DOHH2 (cell line): ENCODE measurements around the gene DNAH6.

Experiments
- H3F3A ChIP-seq: fragments of 200-600 bp; sonication (generic), shearing (Covaris generic); 2 replicates; pipeline ENCODE4 v1.6.0; 2016; ENCODE audit warnings: antibody characterized with exemption, mild to moderate bottlenecking; ENCODE audit not compliant: control insufficient read depth, insufficient read depth
- H3K27ac ChIP-seq: fragments of 200-600 bp; sonication (generic); 2 replicates; pipeline ENCODE4 v1.5.1; 2014; ENCODE audit warnings: low read depth, mild to moderate bottlenecking, low read length, moderate library complexity
- H3K27me3 ChIP-seq: fragments of 200-600 bp; sonication (generic); 2 replicates; pipeline ENCODE4 v1.6.1; 2014; ENCODE audit warnings: mild to moderate bottlenecking, low read length, mixed read lengths; ENCODE audit not compliant: control insufficient read depth
- H3K36me3 ChIP-seq: fragments of 200-600 bp; sonication (generic); 2 replicates; pipeline ENCODE4 v1.6.1; 2014; ENCODE audit warnings: mild to moderate bottlenecking, low read length, moderate library complexity, mixed read lengths; ENCODE audit not compliant: control insufficient read depth
- H3K4me1 ChIP-seq: fragments of 200-600 bp; sonication (generic); 2 replicates; pipeline ENCODE4 v1.6.1; 2014; ENCODE audit warnings: mild to moderate bottlenecking, low read length, mixed read lengths; ENCODE audit not compliant: control insufficient read depth
- H3K4me2 ChIP-seq: fragments of 200-600 bp; sonication (generic); 2 replicates; pipeline ENCODE4 v1.6.0; 2014; ENCODE audit warnings: mild to moderate bottlenecking, low read length, moderate library complexity
- H3K4me3 ChIP-seq: fragments of 200-600 bp; sonication (generic); 2 replicates; pipeline ENCODE4 v1.5.1; 2014; ENCODE audit warnings: mild to moderate bottlenecking, low read length, mixed read lengths
- H3K79me2 ChIP-seq: fragments of 200-600 bp; sonication (generic); 2 replicates; pipeline ENCODE4 v1.6.1; 2014; ENCODE audit warnings: mild to moderate bottlenecking, low read length, mixed read lengths; ENCODE audit not compliant: control insufficient read depth
- H3K9me2 ChIP-seq: fragments of 200-600 bp; sonication (generic); replicated peaks from 2 replicates; pipeline ENCODE4 v1.6.1; 2014; ENCODE audit warnings: mild to moderate bottlenecking, low read length, mixed read lengths; ENCODE audit not compliant: control insufficient read depth
- H3K9me3 ChIP-seq: fragments of 200-600 bp; sonication (generic); 2 replicates; pipeline ENCODE4 v1.6.1; 2014; ENCODE audit warnings: antibody characterized with exemption, low read length, mixed read lengths; ENCODE audit not compliant: control insufficient read depth, insufficient read depth
- H4K20me1 ChIP-seq: fragments of 200-600 bp; sonication (generic); 2 replicates; pipeline ENCODE4 v1.6.0; 2014; ENCODE audit warnings: low read depth, mild to moderate bottlenecking, antibody characterized with exemption, low read length, moderate library complexity; ENCODE audit not compliant: control insufficient read depth, insufficient read depth
- EZH2phosphoT487 ChIP-seq: fragments of 200-600 bp; sonication (generic); IDR thresholded peaks from 2 replicates; pipeline ENCODE4 v1.6.1; 2017; ENCODE audit warnings: borderline replicate concordance, mild to moderate bottlenecking, antibody characterized with exemption, low read length, moderate library complexity, mixed read lengths
- TF ChIP-seq, protein P1 (sequence below): fragments of 200-600 bp; sonication (generic); IDR thresholded peaks from one replicate; pipeline ENCODE4 v1.5.1; 2014; ENCODE audit warnings: antibody characterized with exemption, mild to moderate bottlenecking, low read depth, low read length; ENCODE audit not compliant: poor library complexity, severe bottlenecking

The DNAH6 gene

GRCh38 chr2:84654414-84654813 is 138.1 kb downstream of the DNAH6 start:
- no peaks in the 10 kb centered on the region for H3F3A ChIP-seq
- no peaks in the 10 kb centered on the region for H4K20me1 ChIP-seq
- no peak overlapping the region for H3K27ac ChIP-seq
- no peak overlapping the region for H3K4me2 ChIP-seq
- H3K79me2 ChIP-seq, result no peaks in the 10 kb centered on the region
- no peaks in the 10 kb centered on the region for H3K9me2 ChIP-seq
- no peaks in the 10 kb centered on the region for H3K4me1 ChIP-seq
- TF ChIP-seq, protein P1, sequence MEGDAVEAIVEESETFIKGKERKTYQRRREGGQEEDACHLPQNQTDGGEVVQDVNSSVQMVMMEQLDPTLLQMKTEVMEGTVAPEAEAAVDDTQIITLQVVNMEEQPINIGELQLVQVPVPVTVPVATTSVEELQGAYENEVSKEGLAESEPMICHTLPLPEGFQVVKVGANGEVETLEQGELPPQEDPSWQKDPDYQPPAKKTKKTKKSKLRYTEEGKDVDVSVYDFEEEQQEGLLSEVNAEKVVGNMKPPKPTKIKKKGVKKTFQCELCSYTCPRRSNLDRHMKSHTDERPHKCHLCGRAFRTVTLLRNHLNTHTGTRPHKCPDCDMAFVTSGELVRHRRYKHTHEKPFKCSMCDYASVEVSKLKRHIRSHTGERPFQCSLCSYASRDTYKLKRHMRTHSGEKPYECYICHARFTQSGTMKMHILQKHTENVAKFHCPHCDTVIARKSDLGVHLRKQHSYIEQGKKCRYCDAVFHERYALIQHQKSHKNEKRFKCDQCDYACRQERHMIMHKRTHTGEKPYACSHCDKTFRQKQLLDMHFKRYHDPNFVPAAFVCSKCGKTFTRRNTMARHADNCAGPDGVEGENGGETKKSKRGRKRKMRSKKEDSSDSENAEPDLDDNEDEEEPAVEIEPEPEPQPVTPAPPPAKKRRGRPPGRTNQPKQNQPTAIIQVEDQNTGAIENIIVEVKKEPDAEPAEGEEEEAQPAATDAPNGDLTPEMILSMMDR, result no peak
- no peak for TF ChIP-seq EZH2phosphoT487
- no peaks in the 10 kb centered on the region for H3K36me3 ChIP-seq
- H3K4me3 ChIP-seq, result no peak overlapping the region
- no peaks in the 10 kb centered on the region for H3K9me3 ChIP-seq
- H3K27me3 ChIP-seq, result no peaks in the 10 kb centered on the region

DNA sequence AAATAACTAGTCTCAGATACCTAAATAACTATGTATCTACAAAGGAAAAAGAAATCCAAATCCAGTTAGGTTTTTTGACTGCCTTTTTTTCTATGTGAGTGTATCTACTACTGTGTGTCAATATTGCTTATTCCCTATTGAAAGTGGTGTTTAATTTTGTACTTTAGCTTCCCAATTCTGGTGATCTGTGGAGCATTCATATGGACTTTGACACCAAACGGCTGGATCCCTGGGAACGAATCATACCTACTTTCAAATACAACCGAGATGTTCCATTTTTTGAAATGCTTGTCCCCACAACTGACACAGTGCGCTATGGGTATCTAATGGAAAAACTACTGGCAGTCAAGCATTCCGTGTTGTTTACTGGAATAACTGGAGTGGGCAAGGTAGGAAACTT is 152.8 kb downstream of the DNAH6 start:
- H3K4me3 ChIP-seq, result no peak overlapping the region
- no peaks in the 10 kb centered on the region for H3K79me2 ChIP-seq
- H3F3A ChIP-seq, result no peaks in the 10 kb centered on the region
- H3K36me3 ChIP-seq, result no peaks in the 10 kb centered on the region
- no peaks in the 10 kb centered on the region for H4K20me1 ChIP-seq
- no peak overlapping the region for H3K4me2 ChIP-seq
- H3K4me1 ChIP-seq, result no peaks in the 10 kb centered on the region
- no peak overlapping the region for H3K27ac ChIP-seq
- H3K9me2 ChIP-seq, result no peaks in the 10 kb centered on the region
- no peaks in the 10 kb centered on the region for H3K9me3 ChIP-seq
- H3K27me3 ChIP-seq, result no peaks in the 10 kb centered on the region
- TF ChIP-seq EZH2phosphoT487, result no peak
- TF ChIP-seq, protein P1, result no peak

- H3K27ac ChIP-seq, result no peak overlapping the region
- H3F3A ChIP-seq, result no peaks in the 10 kb centered on the region
- no peaks in the 10 kb centered on the region for H3K9me3 ChIP-seq
- no peak overlapping the region for H3K4me2 ChIP-seq
- H4K20me1 ChIP-seq, result no peaks in the 10 kb centered on the region
- no peaks in the 10 kb centered on the region for H3K9me2 ChIP-seq
- no peaks in the 10 kb centered on the region for H3K4me1 ChIP-seq
- no peaks in the 10 kb centered on the region for H3K27me3 ChIP-seq
- H3K4me3 ChIP-seq, result no peak overlapping the region
- no peaks in the 10 kb centered on the region for H3K79me2 ChIP-seq
- no peaks in the 10 kb centered on the region for H3K36me3 ChIP-seq
- TF ChIP-seq, protein P1, result no peak
- TF ChIP-seq EZH2phosphoT487, result no peak
Measured at GRCh38 chr2:84674099-84674498, 157.8 kb downstream of the DNAH6 start.

GRCh38 chr2:84674586-84674985 is 158.3 kb downstream of the DNAH6 start:
- no peaks in the 10 kb centered on the region for H3K9me3 ChIP-seq
- H3K4me2 ChIP-seq, result no peak overlapping the region
- no peak for TF ChIP-seq EZH2phosphoT487
- TF ChIP-seq, protein P1, result no peak
- H4K20me1 ChIP-seq, result no peaks in the 10 kb centered on the region
- H3K4me1 ChIP-seq, result no peaks in the 10 kb centered on the region
- H3K4me3 ChIP-seq, result no peak overlapping the region
- no peaks in the 10 kb centered on the region for H3K27me3 ChIP-seq
- no peaks in the 10 kb centered on the region for H3K9me2 ChIP-seq
- H3K79me2 ChIP-seq, result no peaks in the 10 kb centered on the region
- no peaks in the 10 kb centered on the region for H3K36me3 ChIP-seq
- H3F3A ChIP-seq, result no peaks in the 10 kb centered on the region
- no peak overlapping the region for H3K27ac ChIP-seq
